K562 (cell line): Measurements from ENCODE around the gene UBE2L3. TPM values are rescaled to one million over a fixed set of nuclear protein-coding genes. Genes with fewer than 3 reads are reported as not detected.

Experiments
- BCL6 ChIP-seq: fragments of 250-450 bp; sonication (Bioruptor Pico); IDR thresholded peaks from 2 replicates; pipeline ENCODE4 v1.4.0; 2020
- CBFA2T3 ChIP-seq: fragments of 450-650 bp; IDR thresholded peaks from 2 replicates; pipeline ENCODE4 v1.6.1; 2017
- CHCHD3 ChIP-seq: fragments of 250-450 bp; sonication (Bioruptor Pico); IDR thresholded peaks from 2 replicates; pipeline ENCODE4 v2.1.2; 2022; ENCODE audit warnings: mild to moderate bottlenecking
- CHD4 ChIP-seq: fragments of 200-600 bp; sonication (generic); IDR thresholded peaks from 3 replicates; pipeline ENCODE4 v1.6.1; 2012; ENCODE audit warnings: low read depth, mild to moderate bottlenecking, mixed read lengths, low read length, inconsistent platforms; ENCODE audit not compliant: insufficient read depth, insufficient replicate concordance, poor library complexity, severe bottlenecking
- GTF2F1 ChIP-seq: IDR thresholded peaks from 2 replicates; pipeline ENCODE4 v1.6.1; 2011; ENCODE audit warnings: low read depth, low read length, improper control_type of control experiment
- HDAC6 ChIP-seq: IDR thresholded peaks from 2 replicates; pipeline ENCODE4 v1.6.1; 2012; ENCODE audit warnings: low read depth, mild to moderate bottlenecking, control low read depth, inconsistent platforms, low read length, moderate library complexity
- PHF8 ChIP-seq: fragments of 200-600 bp; sonication (generic); IDR thresholded peaks from 2 replicates; pipeline ENCODE4 v1.6.1; 2012; ENCODE audit warnings: mixed run types, mild to moderate bottlenecking, inconsistent platforms, low read length, moderate library complexity, borderline replicate concordance
- POLR3G ChIP-seq: IDR thresholded peaks from 2 replicates; pipeline ENCODE4 v1.6.1; 2011; ENCODE audit not compliant: insufficient read length, insufficient replicate concordance; ENCODE audit errors: extremely low read depth
- SMAD3 ChIP-seq: fragments of 450-650 bp; formaldehyde crosslinking; conservative IDR thresholded peaks from 2 replicates; pipeline ENCODE4 v1.4.0; 2020; ENCODE audit warnings: mild to moderate bottlenecking
- SNIP1 ChIP-seq: fragments of 450-650 bp; IDR thresholded peaks from 2 replicates; pipeline ENCODE4 v1.7.1; 2017; ENCODE audit warnings: low read depth, mild to moderate bottlenecking
- TAL1 ChIP-seq: fragments of 450-650 bp; IDR thresholded peaks from 2 replicates; pipeline ENCODE4 v1.6.1; 2016; ENCODE audit warnings: mild to moderate bottlenecking
- TCF7L2 ChIP-seq: fragments of 150-350 bp; IDR thresholded peaks from 2 replicates; pipeline ENCODE4 v1.6.1; 2016; ENCODE audit warnings: low read depth, mild to moderate bottlenecking, low read length, moderate library complexity
- ZNF124 ChIP-seq: sonication (generic); formaldehyde crosslinking; IDR thresholded peaks from 2 replicates; pipeline ENCODE4 v1.8.1; 2022; ENCODE audit warnings: missing genetic modification reagents
- ZNF232 ChIP-seq: sonication (generic); formaldehyde crosslinking; IDR thresholded peaks from 2 replicates; pipeline ENCODE4 v1.8.0; 2022; ENCODE audit warnings: mild to moderate bottlenecking, missing genetic modification reagents
- ZNF436 ChIP-seq: fragments of 250-450, 450-650 bp; sonication (Bioruptor Pico); formaldehyde crosslinking; IDR thresholded peaks from 2 replicates; pipeline ENCODE4 v1.7.0; 2020; ENCODE audit warnings: mild to moderate bottlenecking
- ZNF766 ChIP-seq: fragments of 200-800 bp; sonication (Bioruptor generic); conservative IDR thresholded peaks from 2 replicates; pipeline ENCODE4 v1.6.1; 2016; ENCODE audit warnings: missing genetic modification characterization, missing compliant biosample characterization
- polyA plus RNA-seq, 8 experiments: library from polyadenylated mRNA; depleted of rRNA in 4 of 8; stranded (reverse) in 5 of 8; unstranded in 3 of 8; fragments of >200 nt; fragmentation: Nextera tagmentation in 2 of 8; fragmentation: Illumina TruSeq in 1 of 8; extraction: Ambion mirVana in 2 of 8; extraction: Trizol in 1 of 8; gene quantifications; 2 replicates each; pipeline versions ENCODE4 v1.2.1 to v1.2.3, GENCODE V29; 2011 to 2014; ENCODE audit warnings: inconsistent platforms in 1 of 8, missing spikeins in 1 of 8
- total RNA-seq, 7 experiments: library from RNA; depleted of rRNA in 6 of 7; stranded (reverse); fragments of >200 nt in 6 of 7; fragmentation: Illumina TruSeq in 2 of 7; extraction: Trizol in 2 of 7; gene quantifications; 2 replicates each; pipeline versions ENCODE4 v1.2.1 to v1.2.3, GENCODE V29; 2011 to 2021; ENCODE audit warnings: low replicate concordance in 1 of 7
- TF ChIP-seq, protein P1 (sequence below): sonication (generic); formaldehyde crosslinking; IDR thresholded peaks from 2 replicates; pipeline ENCODE4 v1.8.0; 2022; ENCODE audit warnings: mild to moderate bottlenecking, missing genetic modification reagents
- TF ChIP-seq, protein P2 (sequence below): fragments of 450-650 bp; formaldehyde crosslinking; IDR thresholded peaks from 2 replicates; pipeline ENCODE4 v1.4.0; 2022; ENCODE audit warnings: missing genetic modification characterization
- TF ChIP-seq, protein P3 (sequence below): sonication (generic); formaldehyde crosslinking; IDR thresholded peaks from 2 replicates; pipeline ENCODE4 v1.8.1; 2023; ENCODE audit warnings: mild to moderate bottlenecking, missing genetic modification reagents
- TF ChIP-seq, protein P4 (sequence below): fragments of 250-450 bp; sonication (Bioruptor Pico); IDR thresholded peaks from 2 replicates; pipeline ENCODE4 v1.4.0; 2020

UBE2L3 gene
- total and polyA plus RNA-seq, 9 of the 15 experiments (the other 6 are each of a cell fraction or from before 2014, with no cell fraction given) = 215 to 625 (median 285) TPM

DNA sequence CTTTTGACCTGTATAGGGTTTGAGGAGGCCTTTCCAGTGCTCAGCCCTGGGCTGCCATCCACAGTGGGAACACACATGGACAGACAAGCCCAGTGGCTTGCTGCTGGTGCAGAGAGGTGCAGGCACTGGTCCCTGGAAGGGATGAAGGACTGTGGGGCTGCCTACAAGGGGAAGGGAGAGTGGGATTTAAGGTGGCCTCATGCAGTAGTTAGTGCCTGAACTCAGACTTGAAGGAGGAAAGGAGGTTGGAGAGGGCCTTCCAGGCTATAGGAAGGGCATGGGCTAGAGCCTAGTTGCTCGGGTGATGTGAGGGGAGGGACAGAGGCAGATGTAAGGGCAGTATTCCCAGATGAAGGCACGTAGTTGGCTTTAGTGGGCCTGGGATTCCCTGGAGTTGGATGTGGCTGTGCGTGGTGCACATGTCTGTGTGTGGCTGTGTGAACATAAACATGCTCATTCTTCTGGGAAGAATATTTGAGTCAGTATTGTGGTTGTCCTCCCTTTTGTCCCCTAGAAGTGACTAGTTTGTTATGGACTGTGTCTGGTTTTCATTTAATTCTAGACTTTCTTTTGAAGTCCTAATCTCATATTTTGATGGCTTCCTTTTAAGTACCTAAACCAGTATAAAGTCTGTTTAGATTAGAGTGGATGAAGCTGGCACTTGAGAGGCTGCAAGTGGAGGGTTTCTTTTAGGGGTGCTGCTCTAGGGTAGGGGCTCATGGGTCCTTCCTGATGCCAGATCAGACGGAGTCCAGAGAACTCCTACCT, 43.9 kb downstream of the UBE2L3 start (continued):
- no peak for TF ChIP-seq CBFA2T3
- no peak for TF ChIP-seq BCL6 (CRISPR knock-in tag)
- 0 out of 2 replicates have a peak, but pooled peaks have one; percentile 68 for TF ChIP-seq ZNF124
- TF ChIP-seq SNIP1 = no peak
- peak; percentile 4; the same call in 1 of the 2 replicates for TF ChIP-seq PHF8
- TF ChIP-seq SMAD3 (CRISPR knock-in tag) = no peak
- TF ChIP-seq HDAC6 = 0 out of 2 replicates have a peak, but pooled peaks have one; percentile 71
- TF ChIP-seq, protein P1, sequence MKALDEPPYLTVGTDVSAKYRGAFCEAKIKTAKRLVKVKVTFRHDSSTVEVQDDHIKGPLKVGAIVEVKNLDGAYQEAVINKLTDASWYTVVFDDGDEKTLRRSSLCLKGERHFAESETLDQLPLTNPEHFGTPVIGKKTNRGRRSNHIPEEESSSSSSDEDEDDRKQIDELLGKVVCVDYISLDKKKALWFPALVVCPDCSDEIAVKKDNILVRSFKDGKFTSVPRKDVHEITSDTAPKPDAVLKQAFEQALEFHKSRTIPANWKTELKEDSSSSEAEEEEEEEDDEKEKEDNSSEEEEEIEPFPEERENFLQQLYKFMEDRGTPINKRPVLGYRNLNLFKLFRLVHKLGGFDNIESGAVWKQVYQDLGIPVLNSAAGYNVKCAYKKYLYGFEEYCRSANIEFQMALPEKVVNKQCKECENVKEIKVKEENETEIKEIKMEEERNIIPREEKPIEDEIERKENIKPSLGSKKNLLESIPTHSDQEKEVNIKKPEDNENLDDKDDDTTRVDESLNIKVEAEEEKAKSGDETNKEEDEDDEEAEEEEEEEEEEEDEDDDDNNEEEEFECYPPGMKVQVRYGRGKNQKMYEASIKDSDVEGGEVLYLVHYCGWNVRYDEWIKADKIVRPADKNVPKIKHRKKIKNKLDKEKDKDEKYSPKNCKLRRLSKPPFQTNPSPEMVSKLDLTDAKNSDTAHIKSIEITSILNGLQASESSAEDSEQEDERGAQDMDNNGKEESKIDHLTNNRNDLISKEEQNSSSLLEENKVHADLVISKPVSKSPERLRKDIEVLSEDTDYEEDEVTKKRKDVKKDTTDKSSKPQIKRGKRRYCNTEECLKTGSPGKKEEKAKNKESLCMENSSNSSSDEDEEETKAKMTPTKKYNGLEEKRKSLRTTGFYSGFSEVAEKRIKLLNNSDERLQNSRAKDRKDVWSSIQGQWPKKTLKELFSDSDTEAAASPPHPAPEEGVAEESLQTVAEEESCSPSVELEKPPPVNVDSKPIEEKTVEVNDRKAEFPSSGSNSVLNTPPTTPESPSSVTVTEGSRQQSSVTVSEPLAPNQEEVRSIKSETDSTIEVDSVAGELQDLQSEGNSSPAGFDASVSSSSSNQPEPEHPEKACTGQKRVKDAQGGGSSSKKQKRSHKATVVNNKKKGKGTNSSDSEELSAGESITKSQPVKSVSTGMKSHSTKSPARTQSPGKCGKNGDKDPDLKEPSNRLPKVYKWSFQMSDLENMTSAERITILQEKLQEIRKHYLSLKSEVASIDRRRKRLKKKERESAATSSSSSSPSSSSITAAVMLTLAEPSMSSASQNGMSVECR (CRISPR knock-in tag) = 0 out of 2 replicates have a peak, but pooled peaks have one; percentile 66
- TF ChIP-seq, protein P2, sequence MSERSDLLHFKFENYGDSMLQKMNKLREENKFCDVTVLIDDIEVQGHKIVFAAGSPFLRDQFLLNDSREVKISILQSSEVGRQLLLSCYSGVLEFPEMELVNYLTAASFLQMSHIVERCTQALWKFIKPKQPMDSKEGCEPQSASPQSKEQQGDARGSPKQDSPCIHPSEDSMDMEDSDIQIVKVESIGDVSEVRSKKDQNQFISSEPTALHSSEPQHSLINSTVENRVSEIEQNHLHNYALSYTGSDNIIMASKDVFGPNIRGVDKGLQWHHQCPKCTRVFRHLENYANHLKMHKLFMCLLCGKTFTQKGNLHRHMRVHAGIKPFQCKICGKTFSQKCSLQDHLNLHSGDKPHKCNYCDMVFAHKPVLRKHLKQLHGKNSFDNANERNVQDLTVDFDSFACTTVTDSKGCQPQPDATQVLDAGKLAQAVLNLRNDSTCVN (CRISPR knock-in tag) = peak; percentile 97
- no peak for TF ChIP-seq CHD4
- TF ChIP-seq, protein P3, sequence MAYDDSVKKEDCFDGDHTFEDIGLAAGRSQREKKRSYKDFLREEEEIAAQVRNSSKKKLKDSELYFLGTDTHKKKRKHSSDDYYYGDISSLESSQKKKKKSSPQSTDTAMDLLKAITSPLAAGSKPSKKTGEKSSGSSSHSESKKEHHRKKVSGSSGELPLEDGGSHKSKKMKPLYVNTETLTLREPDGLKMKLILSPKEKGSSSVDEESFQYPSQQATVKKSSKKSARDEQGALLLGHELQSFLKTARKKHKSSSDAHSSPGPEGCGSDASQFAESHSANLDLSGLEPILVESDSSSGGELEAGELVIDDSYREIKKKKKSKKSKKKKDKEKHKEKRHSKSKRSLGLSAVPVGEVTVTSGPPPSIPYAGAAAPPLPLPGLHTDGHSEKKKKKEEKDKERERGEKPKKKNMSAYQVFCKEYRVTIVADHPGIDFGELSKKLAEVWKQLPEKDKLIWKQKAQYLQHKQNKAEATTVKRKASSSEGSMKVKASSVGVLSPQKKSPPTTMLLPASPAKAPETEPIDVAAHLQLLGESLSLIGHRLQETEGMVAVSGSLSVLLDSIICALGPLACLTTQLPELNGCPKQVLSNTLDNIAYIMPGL = peak; percentile 86
- no peak for TF ChIP-seq CHCHD3 (CRISPR knock-in tag)
- 0 out of 2 replicates have a peak, but pooled peaks have one; percentile 18 for TF ChIP-seq GTF2F1
- TF ChIP-seq, protein P4, sequence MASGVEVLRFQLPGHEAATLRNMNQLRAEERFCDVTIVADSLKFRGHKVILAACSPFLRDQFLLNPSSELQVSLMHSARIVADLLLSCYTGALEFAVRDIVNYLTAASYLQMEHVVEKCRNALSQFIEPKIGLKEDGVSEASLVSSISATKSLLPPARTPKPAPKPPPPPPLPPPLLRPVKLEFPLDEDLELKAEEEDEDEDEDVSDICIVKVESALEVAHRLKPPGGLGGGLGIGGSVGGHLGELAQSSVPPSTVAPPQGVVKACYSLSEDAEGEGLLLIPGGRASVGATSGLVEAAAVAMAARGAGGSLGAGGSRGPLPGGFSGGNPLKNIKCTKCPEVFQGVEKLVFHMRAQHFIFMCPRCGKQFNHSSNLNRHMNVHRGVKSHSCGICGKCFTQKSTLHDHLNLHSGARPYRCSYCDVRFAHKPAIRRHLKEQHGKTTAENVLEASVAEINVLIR (CRISPR knock-in tag) = no peak
- no peak for TF ChIP-seq ZNF766 (CRISPR knock-in tag)
- peak; percentile 18; the same call in 1 of the 2 replicates for TF ChIP-seq ZNF436 (CRISPR knock-in tag)
- peak; percentile 60; the same call in 1 of the 2 replicates for TF ChIP-seq ZNF232 (CRISPR knock-in tag)
- no peak for TF ChIP-seq POLR3G
- no peak for TF ChIP-seq TAL1
- no peak for TF ChIP-seq TCF7L2
